GM18519 (cell line): ENCODE data around the gene ALAS1.
"Not testable (repeated sequence)": the region's sequence is repeated elsewhere in the genome, so short reads cannot be mapped to it uniquely, and the experiment has no call there.

Source experiments
- ATAC-seq: cut with Tn5 transposase; IDR thresholded peaks from one replicate; pipeline ENCODE4 v1.9.1; 2021; ENCODE audit warnings: mild to moderate bottlenecking, moderate library complexity; ENCODE audit not compliant: unreplicated experiment, low FRiP score

ALAS1 gene

DNA sequence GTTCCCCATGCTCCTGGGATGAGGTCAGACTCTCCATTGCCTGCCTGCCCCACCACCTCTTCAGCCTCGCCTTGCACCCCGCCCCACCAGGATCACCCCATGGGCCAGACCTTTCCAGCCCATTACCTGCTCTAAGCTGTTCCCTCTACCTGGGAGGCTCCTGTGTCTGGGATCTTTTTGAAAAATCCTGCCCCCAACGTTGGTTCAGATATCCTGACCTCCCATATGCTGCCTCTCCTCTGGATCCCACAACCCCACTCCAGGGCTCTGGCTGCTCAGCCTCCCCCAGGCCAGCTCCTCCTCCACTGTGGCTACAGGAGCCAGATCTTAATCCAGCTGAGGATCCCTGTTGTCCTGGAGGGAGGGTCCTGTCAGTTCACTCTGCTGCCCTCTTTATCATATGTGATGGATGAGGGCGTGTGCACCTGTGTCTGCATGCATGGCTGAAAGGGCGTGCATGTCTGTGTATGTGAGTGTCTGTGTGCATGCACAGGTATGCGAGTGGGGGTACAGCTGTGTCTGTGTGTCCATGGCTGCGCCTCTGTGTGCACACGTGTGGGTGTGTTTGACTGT, 21.7 kb upstream of the ALAS1 start:
- ATAC-seq = no peak

DNA sequence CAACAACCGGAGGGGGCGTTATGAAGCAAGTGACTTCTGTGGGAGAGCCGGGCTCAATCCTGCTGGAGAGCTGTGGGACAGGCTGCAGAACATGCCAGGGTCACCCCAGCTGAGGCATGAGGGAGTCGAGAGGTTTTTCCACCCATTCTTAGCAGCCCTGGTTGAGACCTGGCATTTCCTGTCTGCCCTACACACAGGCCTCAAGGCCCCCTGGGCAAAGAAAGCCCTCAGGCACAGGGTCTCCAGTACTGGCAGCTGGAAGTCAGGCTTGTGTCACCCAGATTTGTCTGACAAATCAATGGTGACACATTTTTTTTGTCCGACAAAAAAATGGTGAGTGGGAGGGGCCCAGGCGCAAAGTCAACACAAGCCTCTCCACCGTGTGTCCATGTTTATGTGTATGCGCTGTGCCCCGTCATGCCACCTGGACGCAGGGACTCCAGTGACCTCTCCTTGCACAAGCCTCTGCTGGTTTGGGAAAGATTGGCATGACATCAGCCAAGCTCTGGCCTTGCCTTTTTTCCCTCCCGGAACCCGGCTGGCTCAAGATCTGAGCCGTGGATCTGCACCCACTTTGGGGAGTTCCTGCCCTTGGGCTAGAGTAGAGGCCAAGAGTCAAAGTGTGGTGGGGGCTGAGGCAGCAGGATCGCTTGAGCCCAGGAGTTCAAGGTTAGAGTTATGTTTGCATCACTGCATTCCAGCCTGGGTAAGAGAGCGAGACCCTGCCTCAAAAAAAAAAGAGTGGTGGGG, 20.8 kb upstream of the ALAS1 start:
- no peak for ATAC-seq

DNA sequence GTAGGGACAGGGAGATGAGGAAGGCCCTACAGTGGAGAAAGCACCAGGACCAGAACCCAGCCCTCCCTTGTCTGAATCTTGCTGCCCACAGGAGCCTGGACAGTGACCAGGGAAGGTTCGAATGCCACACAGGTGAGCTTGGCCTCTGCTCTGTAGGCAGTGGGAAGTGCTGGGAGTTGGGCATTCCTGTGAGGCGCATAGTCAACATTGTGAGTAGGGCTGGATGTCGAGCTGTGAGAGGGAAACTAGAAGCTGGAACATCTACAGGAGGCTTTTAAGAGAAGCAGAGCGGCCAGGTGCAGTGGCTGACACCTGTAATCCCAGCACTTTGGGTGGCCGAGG, 20.3 kb upstream of the ALAS1 start:
- ATAC-seq = no peak

DNA sequence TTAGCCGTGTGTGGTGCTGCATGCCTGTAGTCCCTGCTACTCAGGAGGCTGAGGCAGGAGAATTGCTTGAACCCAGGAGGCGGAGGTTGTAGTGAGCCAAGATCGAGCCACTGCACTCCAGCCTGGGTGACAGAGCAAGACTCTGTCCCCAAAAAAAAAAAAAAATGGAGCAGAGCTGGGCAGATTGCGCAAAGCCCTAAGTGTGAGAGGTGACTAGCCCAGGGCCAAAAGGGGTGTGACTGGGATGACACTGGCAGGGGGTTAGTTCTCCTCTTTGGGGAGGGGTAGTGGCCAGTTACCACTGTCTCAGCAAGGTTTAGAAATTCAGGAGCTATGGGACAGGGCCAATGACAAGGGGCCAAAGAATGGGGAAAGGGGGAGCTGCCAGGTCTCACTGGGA, 19.8 kb upstream of the ALAS1 start:
- ATAC-seq = not testable (repeated sequence)

DNA sequence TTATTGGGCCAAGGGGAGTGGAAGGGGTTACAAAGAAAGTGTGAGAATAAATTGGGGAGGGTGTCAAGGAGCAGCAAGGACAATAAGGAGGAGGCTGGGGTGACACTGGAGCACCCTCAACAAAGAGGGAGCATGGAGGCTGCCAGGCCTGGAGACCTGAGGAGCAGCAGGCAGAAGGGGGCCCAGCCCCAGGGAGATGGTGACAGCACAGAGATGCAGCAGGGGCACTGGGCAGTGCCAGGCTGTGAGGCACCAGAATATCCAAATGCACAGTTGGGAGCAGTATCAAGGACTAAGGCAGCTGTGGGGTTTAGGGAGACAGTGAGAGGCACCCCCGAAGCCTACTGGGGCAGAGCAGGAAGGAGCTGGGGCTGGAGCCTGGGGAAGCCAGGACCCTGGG, 19.4 kb upstream of the ALAS1 start:
- no peak for ATAC-seq

DNA sequence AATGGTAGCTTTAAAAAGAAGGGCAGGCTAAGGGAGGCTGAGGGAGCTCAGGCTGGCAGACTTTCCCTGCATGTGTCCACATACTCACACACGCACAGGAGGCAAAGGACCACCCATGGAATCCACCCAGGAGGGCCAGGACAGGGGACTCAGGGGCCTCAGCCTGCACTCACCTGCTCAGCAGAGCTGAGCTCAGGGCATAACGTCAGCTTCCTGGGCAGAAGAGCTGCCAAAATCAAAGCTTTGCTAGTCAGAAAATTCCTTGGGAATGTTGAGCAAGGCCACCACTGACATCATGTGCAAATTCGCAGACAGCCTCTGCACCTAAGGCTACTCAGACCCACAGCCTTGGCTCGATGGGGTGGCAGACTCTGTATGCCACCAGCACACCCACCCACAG, 16.4 kb upstream of the ALAS1 start:
- no peak for ATAC-seq

DNA sequence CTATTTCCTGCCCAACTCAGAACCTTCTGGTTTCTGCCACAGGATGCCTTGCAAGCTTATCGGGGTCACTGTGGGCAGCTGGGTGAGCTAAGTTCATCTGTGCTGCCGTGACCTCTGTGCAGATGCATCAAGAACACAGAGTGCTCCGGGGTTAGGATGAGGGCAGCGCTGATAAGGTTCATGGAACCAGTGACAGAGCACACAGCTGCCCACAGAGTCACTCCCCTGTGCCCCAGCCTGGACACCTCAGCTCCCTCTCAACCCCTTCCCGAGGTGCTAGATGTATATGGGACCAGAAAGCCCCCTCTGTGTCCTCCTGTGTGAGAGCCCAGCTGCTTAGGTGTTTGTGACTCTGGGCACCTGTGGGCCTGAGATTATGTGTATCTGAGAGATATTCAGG, 15.8 kb upstream of the ALAS1 start:
- ATAC-seq = no peak

DNA sequence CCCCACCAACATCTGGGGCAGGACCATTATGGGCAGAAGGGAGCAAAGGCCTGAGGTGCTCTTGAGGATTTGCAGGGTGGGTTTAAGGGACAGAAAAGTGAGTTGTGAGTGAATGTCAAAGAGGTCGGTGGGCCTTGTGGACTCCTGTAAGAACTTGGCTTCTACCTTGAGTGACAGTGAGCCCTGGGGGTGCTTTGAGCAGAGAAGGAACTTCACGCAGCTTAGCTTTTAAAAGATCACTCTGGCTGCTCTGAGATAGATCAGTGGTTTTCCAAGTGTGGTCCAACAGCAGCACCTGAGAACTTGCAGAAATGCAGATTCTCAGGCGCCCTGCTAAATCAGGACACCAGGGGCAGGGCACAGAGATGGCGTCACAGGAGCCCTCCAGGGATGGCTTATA, 15.3 kb upstream of the ALAS1 start:
- no peak for ATAC-seq

DNA sequence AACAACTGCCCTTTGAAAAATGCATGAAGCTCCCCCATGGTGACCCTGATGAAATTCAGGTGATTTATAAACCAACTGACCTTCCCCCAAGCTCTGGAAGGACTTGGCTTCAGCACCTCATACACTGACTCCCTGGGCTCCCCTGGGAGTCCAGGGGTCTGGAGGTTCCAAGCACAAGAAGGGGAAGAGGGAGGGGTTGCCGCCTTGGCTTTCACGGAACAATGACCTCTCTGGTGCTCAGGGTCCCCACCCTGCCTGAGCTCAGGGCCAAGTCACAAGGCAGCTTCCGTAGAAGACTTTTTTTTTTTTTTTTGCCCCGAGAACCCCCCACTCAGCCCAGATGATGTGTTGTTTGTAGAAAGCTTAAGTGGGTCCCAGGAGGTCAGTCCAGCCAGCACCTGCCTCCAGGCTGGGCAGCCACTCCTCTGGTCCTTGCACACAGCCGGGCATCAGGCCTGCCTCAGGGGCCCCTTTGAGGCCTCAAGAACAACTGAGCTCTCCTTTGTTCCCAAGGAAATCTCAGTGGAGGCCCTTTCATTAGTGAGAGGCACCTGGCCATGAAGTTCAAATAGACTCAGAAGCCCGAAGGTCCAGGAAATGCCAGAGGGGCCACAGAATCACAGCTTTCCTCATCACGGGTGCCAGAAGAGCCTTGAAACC, 14.0 kb upstream of the ALAS1 start:
- ATAC-seq = no peak

DNA sequence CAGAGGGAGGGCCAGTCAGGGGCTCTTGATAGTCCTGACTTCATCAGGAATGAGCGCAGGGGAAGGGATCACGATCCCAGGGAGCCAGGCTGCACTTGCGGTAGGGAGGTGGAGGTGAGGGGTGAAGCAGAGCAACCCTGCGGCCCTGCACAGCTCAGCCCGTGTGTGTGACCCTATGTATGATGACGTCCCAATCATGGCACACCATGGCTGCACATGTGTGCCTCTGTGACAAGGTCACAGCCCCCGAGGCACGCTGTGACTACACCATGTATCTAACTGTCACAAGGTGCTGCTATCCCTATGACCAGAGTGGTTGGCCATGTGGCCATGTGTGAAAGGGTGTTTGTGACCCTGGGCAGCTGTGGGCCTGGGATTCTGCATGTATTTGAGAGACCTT, 13.3 kb upstream of the ALAS1 start:
- no peak for ATAC-seq

DNA sequence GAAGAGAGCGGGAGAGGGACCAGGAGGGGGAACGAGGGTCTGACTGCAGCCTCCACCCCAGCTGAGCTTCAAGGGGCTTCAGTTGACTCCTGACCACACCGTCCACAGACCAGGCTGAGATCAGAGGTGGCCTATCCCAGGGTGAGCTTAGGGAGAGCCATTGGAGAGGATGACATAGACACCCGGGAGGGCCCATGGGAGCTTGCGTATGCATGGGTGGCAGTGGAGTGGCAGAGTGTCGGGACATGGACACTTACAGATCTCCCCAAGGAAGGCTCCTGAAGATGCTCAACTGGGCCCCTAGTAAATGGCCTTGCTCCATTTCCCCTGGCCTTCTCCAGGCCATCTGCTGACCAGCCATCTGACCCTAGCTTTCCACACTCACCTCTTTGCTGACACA, 12.6 kb upstream of the ALAS1 start:
- no peak for ATAC-seq

DNA sequence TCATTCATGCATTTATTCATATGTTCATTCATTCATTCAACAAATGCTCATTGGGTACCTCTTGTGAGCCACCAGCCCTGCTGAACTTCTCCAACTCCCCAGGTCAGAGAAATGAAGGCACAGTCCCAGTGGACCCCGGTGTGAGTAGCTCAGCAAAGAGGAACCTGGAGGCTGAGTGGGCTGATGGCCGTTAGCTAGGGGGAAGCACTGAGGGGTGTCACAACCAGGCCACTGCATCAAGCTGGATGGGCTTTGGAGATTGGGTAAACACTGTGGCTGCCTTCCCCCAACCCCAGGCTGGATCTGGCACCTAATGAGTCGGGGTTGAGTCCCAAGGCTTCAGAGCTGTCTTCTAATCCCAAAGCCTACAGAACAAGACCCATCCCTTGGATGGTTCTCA, 12.1 kb upstream of the ALAS1 start:
- no peak for ATAC-seq

DNA sequence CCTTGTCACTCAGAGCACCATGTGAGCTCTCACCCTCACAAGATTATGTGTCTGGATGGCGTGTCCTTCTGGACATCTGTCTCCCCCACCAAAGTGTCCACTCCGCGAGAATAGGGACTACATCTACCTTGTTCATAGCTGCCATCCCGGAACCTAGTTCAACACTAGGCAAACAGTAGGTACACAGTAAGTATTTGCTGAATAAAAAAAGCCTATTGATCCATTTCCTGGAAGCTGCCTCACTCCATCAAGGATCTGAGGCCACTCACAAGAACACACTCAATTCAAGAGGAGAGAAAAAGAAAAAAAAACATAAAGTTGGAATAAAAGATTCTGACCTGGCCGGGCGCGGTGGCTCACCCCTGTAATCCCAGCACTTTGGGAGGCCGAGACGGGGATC, 11.2 kb upstream of the ALAS1 start:
- ATAC-seq = no peak

DNA sequence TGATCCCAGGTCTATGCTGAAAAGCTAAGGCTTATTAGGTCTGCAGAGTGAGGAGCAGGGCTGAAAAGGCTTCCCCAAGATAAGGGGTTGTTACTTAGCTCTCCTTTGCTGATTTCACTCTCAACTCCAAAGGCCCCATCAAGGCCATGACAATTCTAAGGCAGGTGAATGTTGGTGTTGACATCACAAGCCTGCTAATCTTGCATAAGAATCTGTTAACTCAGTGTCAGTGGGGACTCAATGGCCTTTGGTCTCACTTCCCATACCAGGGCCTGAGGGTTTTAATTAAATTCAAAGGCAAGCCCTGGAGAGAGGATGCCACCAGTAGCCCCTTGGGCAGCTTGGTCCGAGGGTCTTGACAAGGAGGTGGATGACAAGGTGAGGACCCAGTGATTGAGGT, 9.4 kb upstream of the ALAS1 start:
- no peak for ATAC-seq

DNA sequence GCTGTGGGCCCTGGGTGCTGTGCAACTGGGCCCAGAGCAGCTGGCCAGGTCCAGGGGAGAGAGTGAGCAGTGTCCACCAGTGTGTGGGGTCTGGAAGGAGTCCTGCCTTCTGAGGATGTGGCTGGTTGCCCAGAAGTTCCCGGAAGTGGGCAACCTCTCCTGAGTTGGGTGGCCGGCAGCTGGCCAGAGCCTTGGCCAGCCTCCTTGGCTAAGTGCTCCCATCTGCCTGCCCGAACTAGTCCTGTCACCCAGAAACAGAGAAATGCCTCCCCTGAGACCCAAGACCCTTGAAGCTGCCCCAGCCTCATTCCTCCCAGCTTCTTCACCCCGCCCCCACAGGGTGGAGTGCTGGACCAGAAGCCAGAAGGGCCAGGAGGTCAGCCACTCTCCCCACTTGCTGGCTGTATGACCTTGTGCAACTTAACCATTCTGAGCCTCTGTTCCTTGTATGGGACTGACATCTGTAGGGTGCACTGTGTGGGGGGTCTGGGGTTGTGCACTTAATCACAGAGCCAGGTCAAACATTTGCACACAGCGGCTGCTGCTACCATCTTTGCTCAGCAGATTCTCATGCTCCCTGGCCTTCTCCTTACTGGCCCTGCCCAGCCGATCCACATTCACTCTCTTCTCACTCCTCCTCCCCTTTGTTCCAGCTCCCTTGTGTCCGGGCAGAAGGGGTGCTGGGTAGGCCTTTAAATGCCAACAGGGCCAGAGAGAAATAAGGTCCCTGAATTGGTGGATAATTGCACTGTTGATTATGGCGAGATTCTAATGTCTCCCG, 7.5 kb upstream of the ALAS1 start:
- ATAC-seq = no peak

DNA sequence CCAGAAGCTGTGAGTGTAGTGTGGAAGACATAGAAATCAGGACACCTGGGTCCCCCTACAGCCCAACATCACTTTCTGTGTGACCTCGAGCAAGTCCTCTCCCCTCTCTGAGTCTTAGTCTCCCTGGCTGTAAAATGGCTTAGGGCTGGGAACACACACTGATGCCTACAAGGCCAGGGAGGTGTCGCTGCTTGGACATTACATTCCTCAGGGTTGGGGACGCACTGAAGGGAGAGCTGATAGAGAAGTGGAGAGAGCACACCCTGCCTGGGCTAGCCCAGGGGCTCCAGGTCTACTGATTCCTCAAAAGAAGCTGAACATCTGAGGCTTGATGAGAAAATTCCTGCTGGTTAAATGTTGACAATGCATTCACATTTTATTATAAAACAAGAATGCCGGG, 6.3 kb upstream of the ALAS1 start:
- no peak for ATAC-seq

DNA sequence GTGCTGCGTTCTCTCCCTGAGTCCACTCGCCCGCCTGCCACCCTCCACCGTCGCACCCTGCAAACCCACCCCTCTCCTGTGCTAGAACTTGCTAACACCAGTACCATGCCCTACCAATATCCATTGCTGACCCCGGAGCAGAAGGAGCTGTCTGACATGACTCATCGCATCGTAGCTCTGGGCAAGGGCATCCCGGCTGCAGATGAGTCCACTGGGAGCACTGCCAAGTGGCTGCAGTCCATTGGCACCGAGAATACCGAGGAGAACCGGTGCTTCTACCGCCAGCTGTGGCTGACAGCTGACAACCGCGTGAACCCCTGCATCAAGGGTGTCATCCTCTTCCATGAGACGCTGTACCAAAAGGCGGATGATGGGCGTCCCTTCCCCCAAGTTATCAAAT, 4.9 kb upstream of the ALAS1 start:
- no peak for ATAC-seq

DNA sequence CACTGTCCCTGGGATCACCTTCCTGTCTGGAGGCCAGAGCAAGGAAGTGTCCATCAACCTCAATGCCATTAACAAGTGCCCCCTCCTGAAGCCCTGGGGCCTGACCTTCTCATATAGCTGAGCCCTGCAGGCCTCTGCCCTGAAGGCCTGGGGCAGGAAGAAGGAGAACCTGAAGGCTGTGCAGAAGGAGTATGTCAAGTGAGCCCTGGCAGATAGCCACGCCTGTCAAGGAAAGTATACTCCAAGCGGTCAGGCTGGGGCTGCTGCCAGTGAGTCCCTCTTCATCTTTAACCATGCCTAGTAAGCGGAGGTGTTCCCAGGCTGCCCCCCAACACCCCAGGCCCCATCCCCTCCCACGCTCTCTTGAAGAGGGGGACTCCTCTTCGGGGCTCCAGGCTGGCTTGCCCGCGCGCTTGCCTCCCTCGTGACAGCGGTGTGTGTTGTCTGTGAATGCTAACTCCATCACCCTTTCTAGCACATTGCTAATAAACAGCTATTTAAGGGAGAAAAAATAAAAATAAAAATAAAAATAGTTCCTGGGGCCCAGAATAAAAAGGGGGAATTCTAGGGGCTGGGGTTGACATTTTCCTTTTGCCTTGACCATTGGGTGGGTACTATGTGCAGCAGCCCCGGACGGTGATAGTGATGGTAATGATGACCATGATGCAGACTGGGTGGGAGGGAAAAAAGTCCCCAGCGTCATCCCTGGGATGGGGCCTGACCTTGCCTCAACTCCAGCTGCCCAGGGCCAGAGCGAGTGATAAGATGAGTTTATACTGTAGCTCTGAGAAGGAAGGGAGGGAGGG, 3.3 kb upstream of the ALAS1 start:
- ATAC-seq = no peak

DNA sequence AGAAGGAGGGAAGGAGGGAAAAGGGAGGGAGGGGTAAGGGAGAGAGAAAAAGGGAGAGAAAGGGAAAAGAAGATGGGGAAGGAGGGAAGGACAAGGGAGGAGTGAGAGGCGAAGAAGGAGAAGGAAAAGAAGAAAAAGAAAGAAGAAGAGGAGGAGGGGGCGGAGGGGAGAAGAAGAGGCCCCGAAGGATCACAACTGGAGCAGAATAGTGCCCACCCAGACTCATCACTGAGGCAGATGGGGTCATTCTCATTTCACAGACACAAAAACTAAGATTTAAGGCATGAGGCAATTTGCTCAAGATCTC, 2.7 kb upstream of the ALAS1 start:
- ATAC-seq = no peak

DNA sequence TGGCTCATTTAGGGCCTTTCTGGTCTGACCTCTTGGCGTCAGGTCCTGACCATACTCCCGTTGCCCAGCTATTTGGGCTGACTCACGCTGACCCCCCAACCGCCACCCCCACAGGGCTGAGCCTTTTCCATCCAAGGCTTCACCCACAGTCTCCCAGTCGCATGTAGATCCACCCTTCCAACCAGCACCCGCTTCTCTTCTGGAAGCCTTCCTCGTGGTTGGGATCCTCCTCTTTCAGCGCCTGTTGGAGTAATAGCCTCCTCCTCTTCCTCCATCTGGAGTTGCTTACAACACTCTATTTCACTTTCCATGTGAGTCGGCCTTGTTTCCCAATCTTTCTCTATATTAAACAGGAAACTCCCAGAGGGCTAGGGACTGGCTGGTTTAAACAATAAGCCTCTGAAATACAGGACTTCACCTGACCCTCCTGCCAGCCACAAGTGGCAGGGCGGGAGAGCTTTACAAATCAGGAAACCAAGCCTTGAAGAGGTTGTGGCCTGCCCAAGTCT, 2.1 kb upstream of the ALAS1 start:
- ATAC-seq = no peak

DNA sequence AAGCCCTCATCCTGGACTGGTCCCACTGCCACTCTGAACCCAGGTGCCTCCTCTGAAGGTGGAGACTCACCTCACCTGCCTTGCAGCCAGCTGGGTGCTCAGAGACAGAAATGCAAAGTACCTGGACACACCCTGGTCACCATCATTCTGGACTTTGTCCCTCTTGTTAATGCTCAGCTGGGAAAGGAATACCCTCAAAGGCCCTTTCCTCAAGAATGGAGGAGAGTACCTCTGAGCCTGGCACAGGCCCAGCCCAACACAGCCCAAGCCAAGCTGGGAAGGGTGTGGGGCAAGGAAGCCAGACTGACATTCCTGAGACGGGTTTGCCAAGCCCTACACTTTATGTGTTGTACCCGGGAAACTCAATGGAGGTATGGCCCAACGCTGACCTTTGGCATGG, 983 bp upstream of the ALAS1 start:
- no peak for ATAC-seq
